Panc1 (cell line): Measurements from ENCODE around the gene HGFAC. TPM values are rescaled to one million over a fixed set of nuclear protein-coding genes. Genes with fewer than 3 reads are reported as not detected.

ENCODE experiments used
- ATAC-seq: fragments of 200-7000 bp; cut with Tn5 transposase; 2 replicates; pipeline ENCODE4 v1.9.1; 2020; ENCODE audit warnings: mild to moderate bottlenecking, moderate library complexity
- BruUV-seq: library from RNA; stranded (reverse); fragments of 400-500 nt; replicated peaks from 2 replicates; lab custom pipeline; 2021; lab: Mats Ljungman, UMichigan
- CTCF ChIA-PET: fragments of 300-600 bp; sonication (Branson Sonifier 250); formaldehyde crosslinking; loops from one replicate; lab custom pipeline; 2022; ENCODE audit warnings: antibody characterized with exemption; lab: Charles Lee
- POLR2A ChIA-PET: fragments of 300-600 bp; sonication (Branson Sonifier 250); formaldehyde crosslinking; loops from one replicate; lab custom pipeline; 2022; ENCODE audit warnings: antibody characterized with exemption; lab: Charles Lee
- DNase-seq: peaks from one replicate; pipeline ENCODE4 v3.0.0-alpha.2; 2010; ENCODE audit warnings: low read depth, low spot score
- H3K27ac ChIP-seq: 2 replicates; pipeline ENCODE4 v1.5.1; 2011; ENCODE audit warnings: mild to moderate bottlenecking, low read length, inconsistent platforms
- H3K27me3 ChIP-seq: fragments of 200-500 bp; sonication (Bioruptor generic); 2 replicates; pipeline ENCODE4 v1.6.0; 2014; ENCODE audit warnings: low read length, inconsistent platforms; ENCODE audit not compliant: control insufficient read depth, insufficient read depth
- H3K36me3 ChIP-seq: fragments of 200-500 bp; sonication (Bioruptor generic); 2 replicates; pipeline ENCODE4 v1.5.1; 2014; ENCODE audit warnings: inconsistent platforms, mild to moderate bottlenecking, low read length, moderate library complexity; ENCODE audit not compliant: control insufficient read depth, insufficient read depth
- H3K4me1 ChIP-seq: 2 replicates; pipeline ENCODE4 v1.5.1; 2011; ENCODE audit warnings: inconsistent platforms, mild to moderate bottlenecking, low read length, moderate library complexity; ENCODE audit not compliant: control insufficient read depth, insufficient read depth
- H3K4me3 ChIP-seq, 2 experiments: 2 replicates each; pipeline ENCODE4 v1.5.1; 2011 to 2012; ENCODE audit warnings: low read depth in 2 of 2, low read length in 2 of 2, mild to moderate bottlenecking in 2 of 2, inconsistent platforms in 1 of 2, moderate library complexity in 1 of 2
- H3K9me3 ChIP-seq: fragments of 200-500 bp; sonication (Bioruptor generic); 2 replicates; pipeline ENCODE4 v1.5.1; 2014; ENCODE audit warnings: low read depth, mild to moderate bottlenecking, inconsistent platforms, low read length, moderate library complexity; ENCODE audit not compliant: control insufficient read depth, insufficient read depth
- CTCF ChIP-seq: fragments of 450-650 bp; IDR thresholded peaks from 2 replicates; pipeline ENCODE4 v1.5.1; 2017; ENCODE audit warnings: mild to moderate bottlenecking
- POLR2AphosphoS5 ChIP-seq: IDR thresholded peaks from 2 replicates; pipeline ENCODE4 v1.6.1; 2012; ENCODE audit warnings: mild to moderate bottlenecking, low read depth, low read length, moderate library complexity
- REST ChIP-seq, 2 experiments: IDR thresholded peaks; 2 replicates each; pipeline ENCODE4 v1.6.1; 2011 to 2012; ENCODE audit warnings: low read depth in 2 of 2, control low read depth in 1 of 2, low read length in 1 of 2, mild to moderate bottlenecking in 1 of 2, moderate library complexity in 1 of 2; ENCODE audit not compliant: insufficient read depth in 1 of 2
- SIN3A ChIP-seq: IDR thresholded peaks from 2 replicates; pipeline ENCODE4 v1.6.1; 2012; ENCODE audit warnings: low read depth, mild to moderate bottlenecking, low read length, moderate library complexity, borderline replicate concordance; ENCODE audit not compliant: insufficient read depth
- TCF7L2 ChIP-seq: IDR thresholded peaks from 2 replicates; pipeline ENCODE4 v1.6.1; 2011; ENCODE audit warnings: mild to moderate bottlenecking, low read depth, low read length, inconsistent platforms
- in situ Hi-C: cut with HindIII; loops from 2 replicates; pipeline ENCODE4 v1.10.0; 2016; ENCODE audit warnings: low sequenced_read_pairs, low pct_unique_long_range_greater_than_20kb
- intact Hi-C: fragments of 100-400 bp; cut with micrococcal nuclease; formaldehyde crosslinking; loops from one replicate; pipeline ENCODE4 v1.10.0; 2022; ENCODE audit not compliant: unreplicated experiment
- total RNA-seq: library from RNA; stranded (reverse); gene quantifications from one replicate; pipeline ENCODE4 v1.2.1, GENCODE V29; 2021; ENCODE audit not compliant: unreplicated experiment

The HGFAC gene
- total RNA-seq, 1 experiment from 2014 or later: 0.59 TPM

GRCh38 chr4:3463556-3464348 is 22.0 kb downstream of the HGFAC start:
- intact Hi-C loops (no loop called here), in situ Hi-C loops (no loop called here)
- H3K27me3 ChIP-seq: no peaks in the 10 kb centered on the region
- no peaks in the 10 kb centered on the region for H3K36me3 ChIP-seq
- POLR2A ChIA-PET: no interaction called here
- CTCF ChIA-PET: no interaction called here
- no TSS peak for BruUV-seq
- no peaks in the 10 kb centered on the region for H3K4me1 ChIP-seq
- 0 out of 4 replicates have a peak overlapping the region, but pooled peaks of 1 of the 2 experiments have one; percentile 4 for H3K4me3 ChIP-seq
- no peaks in the 10 kb centered on the region for H3K9me3 ChIP-seq
- TF ChIP-seq POLR2AphosphoS5 (no peak), SIN3A (no peak), TCF7L2 (no peak), CTCF (no peak), REST (IDR thresholded peaks at IDR 0.05; ENCODE audit: insufficient read depth in 1 of 2, low read depth in 2 of 2, low read length in 1 of 2) (no peak)
- ATAC-seq (no peak), DNase-seq (no peak)
- H3K27ac ChIP-seq: no peak overlapping the region

- H3K4me3 ChIP-seq: no peak overlapping the region
- TF ChIP-seq REST (IDR thresholded peaks at IDR 0.05; ENCODE audit: insufficient read depth in 1 of 2, low read depth in 2 of 2, low read length in 1 of 2) (no peak), CTCF (no peak), TCF7L2 (no peak), SIN3A (no peak), POLR2AphosphoS5 (no peak)
- no peaks in the 10 kb centered on the region for H3K4me1 ChIP-seq
- H3K36me3 ChIP-seq: no peaks in the 10 kb centered on the region
- intact Hi-C loops (no loop called here), in situ Hi-C loops (no loop called here)
- H3K27me3 ChIP-seq: no peaks in the 10 kb centered on the region
- H3K9me3 ChIP-seq: no peaks in the 10 kb centered on the region
- POLR2A ChIA-PET: no interaction called here
- CTCF ChIA-PET: no interaction called here
- DNase-seq: no peak
- H3K27ac ChIP-seq: no peak overlapping the region
- no peak for ATAC-seq
- BruUV-seq: no TSS peak
Measured at GRCh38 chr4:3464349-3464905, 22.7 kb downstream of the HGFAC start.
